UCSD-AML1 (cell line): ENCODE measurements around the gene CYFIP1.
A peak's percentile ranks its signal among the peaks of the same experiment; 100 is the strongest.

Experiments used
- DNase-seq: peaks from one replicate; lab custom pipeline; 2025; ENCODE audit not compliant: unreplicated experiment; lab: John Stamatoyannopoulos, UW

CYFIP1 gene

DNA sequence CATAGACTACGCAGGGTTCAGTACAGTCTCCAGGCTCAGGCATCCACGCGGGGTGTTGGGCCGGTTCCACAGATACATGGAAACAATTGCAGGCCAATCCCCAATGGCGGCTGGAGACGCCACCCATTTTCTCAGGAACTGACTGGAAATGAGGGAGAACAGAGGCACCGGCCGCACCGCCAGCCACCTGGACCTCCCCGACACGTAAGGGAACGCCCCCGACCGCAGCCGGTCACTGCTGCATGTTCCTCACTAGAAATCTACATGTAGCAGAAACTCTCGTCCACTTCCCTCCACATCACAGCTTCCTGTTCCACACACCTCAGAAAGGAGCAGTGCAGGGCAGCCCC is 29.2 kb downstream of the CYFIP1 start:
- DNase-seq: no peak

DNA sequence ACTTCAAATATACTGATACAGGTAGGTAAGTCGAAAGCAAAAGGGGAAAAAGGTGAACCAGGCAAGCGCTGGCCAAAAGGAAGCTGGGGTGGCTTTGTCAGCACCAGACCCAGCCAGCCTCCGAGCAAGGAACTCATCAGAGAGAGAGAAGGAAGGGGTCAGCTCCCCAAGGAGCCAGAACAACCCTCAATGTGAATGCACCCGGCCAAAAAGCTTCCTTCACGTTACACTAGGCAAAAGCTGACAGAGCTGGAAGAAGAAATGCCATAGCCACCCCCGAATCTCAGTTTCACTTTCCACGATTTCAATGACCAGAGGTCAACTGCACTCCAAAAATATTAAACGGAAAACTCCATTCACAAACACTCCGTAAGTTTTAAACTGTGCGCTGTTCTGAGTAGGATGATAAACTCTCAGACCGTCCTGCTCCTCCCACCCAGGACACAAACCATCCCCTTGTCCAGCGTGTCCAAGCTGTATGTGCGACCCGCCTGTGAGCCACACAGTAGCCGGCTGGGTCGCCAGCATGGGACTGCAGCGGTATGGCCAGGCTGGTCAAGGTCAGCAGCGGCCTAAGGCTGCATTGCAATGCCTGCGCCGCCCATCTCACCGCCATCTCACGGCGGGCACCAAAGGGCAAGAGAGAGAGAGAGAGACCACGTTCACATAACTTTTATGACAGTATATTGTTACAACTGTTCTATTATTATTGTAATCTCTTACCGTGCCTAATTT is 29.7 kb downstream of the CYFIP1 start:
- no peak for DNase-seq

DNA sequence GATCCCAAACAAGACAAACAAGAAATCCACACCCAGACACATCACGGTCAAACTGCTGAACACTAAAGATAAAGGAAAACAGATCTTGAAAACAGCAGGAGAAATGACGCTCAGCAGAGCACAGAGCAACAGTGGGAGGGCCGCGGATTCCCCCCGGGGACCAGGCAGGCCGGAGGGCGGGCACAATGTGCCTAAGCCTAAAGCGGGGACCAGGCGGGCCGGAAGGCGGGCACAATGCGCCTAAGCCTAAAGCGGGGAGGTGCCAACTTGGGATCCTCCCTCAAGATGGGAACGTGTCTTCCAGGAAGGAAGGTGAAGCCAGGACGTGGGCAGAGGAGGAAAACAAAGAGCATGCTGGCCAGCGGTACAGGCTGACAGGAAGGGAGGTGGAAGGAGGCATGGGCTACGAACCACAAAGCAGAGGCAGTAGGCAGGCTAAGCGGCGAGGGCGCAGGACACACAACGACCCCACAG is 31.1 kb downstream of the CYFIP1 start:
- DNase-seq: peak; percentile 86

DNA sequence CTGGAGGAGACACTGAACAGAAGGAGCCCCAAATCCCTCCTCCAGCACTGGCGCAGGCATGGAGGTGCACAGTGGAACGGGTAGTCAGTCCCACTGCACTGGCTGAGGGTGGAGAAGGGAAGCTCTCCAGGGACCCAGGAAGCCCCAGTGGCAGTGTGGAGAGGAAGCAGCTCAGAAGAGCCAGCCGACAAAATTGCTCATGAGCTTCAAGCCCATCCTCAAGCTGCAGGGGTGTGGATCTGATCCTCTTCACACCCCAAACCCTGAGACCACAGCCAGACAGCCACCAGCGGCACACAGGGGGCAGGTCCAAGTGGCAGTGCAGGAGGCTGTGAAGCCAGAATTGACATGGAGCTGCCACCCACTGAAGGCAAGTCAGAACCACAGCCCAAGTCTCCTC is 32.1 kb downstream of the CYFIP1 start:
- DNase-seq: no peak

DNA sequence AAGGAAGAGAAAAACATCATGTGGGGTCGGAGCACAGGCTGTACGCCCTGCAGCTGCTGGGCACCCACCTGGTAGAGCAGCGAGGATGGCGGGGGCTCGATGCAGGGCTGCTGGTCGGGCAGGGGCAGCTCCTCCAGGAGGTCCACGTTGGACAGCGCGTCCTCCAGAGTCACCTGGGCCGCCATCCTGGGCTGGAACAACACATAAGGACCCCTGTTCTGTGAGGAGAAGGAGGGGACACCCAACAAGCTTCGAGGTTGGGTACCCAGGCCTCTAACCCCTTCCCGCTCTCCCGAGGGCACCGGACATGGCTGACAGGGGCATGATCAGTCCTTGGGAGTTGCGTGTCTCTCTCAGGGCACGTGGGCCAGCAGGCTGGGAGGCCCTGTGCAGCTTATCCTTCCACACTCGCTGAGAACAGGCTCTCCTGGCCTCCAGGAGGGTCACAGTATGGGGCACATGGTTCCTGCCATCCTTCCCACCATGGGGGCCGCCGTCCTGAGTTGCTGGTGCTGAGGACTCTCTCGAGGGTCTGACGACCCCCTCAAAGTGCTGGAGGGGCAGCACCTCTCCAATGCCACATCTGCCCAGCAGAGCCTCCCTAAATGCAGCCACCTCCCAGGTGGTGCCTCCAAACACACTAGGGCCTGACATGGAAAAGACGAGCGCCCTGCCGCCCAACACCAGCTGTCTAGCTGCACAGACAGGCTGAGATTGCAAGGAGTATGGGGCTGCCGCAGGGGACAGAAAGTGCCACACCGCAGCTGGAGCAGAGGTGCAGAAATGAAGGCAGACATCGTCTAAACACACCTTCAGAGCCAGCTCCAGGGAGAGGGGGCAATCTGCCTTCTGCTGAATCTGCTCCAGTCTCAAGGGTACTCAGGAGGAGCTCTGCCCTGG is 32.8 kb downstream of the CYFIP1 start:
- no peak for DNase-seq

- no peak for DNase-seq
Measured at GRCh38 chr15:22945071-22945470, 35.1 kb downstream of the CYFIP1 start.

- no peak for DNase-seq
Measured at GRCh38 chr15:22944651-22945050, 35.5 kb downstream of the CYFIP1 start.

- no peak for DNase-seq
Measured at GRCh38 chr15:22942877-22943276, 37.3 kb downstream of the CYFIP1 start.

GRCh38 chr15:22942306-22942855 is 37.8 kb downstream of the CYFIP1 start:
- no peak for DNase-seq

DNA sequence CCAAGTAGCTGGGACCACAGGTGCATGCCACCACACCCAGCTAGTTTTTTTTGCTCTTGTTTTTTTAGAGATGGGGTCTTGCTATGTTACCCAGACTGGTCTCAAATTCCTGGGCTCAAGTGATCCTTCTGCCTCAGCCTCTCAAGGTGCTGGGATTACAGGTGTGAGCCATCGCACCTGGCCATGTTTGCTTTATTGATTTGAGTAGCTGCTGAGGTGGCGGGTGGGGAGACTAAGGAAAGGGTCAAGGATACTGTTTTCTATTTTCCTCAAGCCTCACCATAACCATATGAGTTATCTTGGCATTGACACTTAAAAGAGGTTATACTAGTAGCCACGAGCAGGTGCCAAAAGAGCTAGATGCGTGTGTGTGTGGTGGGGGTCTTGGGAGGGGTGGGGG is 39.0 kb downstream of the CYFIP1 start:
- no peak for DNase-seq

GRCh38 chr15:22939652-22940061 is 40.5 kb downstream of the CYFIP1 start:
- DNase-seq: no peak

DNA sequence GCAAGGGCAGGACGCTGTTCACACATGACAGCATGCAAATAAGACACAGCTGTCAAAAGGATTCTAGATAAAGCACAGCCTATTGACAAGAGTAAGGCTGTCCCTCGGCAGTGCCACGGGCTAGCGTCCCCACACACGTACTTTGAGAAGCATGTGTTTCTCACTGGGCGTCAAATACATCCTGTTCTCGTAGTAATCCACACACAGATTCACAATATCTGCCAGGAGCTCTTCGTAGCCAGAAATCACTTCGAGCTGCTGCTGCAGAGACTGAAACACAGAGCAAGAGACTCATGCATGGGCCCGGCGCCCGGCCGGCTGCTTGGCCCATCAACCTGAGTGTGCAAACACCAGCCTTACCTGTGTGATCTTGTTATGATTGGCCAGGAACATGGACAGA is 41.1 kb downstream of the CYFIP1 start:
- DNase-seq: no peak

DNA sequence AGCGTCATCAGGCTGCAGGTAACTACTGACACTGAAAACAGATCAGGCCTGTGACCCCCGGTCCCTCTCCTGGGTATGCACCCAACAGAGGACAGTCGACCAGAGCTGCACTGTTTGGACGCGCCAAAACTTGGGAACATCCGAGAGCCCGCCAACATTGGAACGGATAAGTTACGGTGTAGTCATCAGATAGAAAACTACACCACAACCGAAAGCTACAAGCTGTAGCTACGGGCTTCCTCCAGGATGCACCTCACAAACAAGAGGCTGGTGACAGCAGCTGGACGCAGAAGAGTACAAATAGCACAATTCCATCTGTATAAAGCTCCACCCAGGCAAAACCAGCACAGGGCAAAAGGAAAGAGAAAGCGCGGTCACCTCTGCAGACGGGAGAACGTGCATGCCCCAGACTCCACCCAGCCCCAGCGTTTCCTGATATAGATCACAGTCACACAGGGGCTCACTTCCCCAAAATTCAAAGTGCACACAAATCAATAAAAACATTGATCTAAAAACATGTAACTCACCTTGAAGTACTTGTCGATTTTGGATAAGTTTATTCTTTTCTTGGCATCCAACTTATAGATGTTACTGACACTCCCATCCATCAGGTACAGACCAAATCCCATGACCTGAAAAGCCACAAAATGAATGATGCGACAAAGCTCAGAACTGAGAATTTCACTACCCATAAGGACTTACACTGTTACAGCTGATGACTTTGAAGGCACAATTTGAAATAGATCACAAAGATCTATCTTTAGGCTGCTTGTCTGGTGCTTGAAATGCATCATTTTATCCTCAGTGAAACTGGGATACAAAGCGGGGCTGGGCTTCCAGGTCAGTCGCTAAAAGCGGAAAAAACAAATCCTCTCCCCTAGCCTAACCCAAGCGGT is 43.3 kb downstream of the CYFIP1 start:
- no peak for DNase-seq

DNA sequence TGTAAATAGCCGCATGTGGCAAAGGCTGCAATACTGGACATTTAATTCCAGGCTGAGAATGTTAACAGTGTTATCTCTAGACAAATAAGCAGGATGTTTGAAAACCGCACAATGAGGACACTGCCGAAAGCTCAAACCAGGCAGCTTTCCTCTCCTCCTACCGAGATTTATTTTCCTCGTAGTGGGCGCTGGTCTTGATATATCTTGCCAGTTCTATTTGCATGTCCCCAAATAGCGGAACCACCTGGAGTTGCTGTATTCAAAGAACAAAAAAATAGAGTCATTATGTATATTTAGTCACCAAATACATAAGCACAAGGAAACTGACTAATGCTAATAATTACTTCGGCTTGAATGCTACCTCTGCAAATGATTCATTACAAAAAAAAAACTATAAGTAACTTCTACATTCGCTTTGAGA is 46.5 kb downstream of the CYFIP1 start:
- DNase-seq: no peak

DNA sequence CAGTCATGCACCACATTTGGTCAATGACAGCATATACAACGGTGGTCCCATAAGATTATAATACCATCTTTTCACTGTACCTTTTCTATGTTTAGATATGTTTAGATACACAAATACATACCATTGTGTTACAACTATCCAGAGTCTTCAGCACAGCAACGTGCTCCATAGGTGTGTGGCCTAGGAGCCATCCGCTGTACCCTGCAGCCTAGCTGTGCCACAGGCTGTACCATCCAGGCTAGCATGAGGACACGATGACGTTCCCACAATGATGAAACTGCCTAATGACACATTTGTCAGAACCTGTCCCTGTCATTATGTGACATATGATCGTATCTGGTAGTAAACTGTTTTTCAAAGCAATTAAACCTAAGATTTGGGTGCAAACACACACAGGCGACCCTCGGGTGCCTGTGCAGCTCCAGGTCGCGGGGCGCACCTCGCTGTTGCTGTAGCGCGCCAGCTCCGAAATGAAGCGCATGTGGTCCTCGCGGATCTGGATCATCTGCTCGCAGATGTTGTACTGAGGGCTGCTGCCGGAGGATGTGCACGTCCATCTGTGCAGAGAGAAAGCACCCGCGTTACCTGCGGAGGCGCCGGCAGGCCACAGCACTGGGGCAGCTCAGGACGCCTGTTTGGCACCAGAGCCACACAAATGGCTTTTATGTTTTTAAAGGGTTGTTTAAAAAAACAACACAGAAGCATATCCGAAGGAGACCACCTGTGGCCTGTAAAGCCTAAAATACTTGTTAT is 48.2 kb downstream of the CYFIP1 start:
- DNase-seq: no peak

DNA sequence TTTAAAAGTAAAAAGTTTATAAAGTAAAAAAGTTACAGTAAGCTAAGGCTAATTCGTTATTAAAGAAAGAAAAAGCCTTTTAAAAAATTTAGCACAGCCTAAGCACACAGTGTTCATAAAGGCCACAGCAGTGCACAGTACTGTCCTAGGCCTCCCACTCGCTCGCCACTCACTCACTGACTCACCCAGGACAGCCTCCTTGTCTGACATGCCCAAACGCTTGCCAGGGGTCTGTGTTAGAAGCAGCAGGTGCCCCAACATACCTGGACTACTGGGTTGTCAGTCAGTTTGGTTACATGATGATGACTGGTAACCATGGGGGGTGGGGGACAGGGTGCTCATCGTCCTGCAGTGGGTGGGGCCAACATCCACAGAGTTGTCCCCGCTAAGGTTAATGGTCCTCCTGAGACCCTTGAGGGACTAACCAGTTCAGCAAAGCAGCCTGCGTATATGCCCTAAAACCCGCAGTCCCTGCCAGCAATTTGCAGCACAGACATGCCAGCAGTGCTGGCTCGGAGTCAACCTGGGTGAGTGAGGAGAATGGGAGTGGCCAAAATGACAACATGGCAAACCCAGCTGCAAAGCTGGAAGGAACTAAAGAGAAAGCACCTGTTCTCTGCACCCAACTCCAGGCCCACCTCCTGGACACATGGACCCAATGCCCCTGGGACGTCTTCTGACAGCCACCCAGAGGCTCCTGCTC is 49.2 kb downstream of the CYFIP1 start:
- no peak for DNase-seq

DNA sequence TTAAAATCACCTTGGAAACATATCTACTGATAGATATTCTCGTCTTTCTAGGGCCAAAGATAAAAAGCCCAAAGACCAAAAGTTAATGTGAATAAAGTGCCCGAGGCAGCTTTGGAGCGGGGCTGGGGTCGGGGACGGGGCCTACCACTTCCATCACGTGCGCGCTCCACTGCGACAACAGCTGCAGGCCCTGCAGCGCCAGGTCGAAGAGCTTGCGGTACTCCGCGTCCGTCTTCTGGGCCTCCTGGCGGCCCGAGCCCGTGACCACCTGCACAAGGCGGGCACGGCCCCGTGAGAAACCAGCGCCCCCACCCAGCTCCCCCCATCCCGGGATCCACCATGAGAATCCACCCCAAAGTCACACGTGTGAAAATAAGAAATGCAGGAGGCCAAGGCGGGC is 52.4 kb downstream of the CYFIP1 start:
- DNase-seq: no peak

DNA sequence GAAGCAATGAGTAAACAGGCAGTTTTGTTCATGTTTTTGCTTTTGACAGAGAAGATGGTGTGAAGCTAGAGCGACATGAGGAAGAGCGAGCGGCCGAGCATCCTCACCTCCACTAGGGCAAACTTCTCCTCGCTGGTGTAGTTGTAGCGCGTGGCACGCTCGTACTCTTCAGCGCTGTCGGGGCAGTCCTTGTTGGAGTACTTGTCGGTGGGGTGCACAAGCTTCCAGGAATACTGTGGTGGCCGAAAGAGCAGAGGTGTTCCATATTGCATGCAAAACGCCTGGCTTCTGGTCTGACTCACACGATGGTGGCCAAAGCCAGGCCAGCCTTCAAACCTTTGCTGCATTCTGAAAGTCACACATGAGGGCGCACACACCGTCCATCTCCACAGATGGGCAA is 54.3 kb downstream of the CYFIP1 start:
- DNase-seq: no peak

DNA sequence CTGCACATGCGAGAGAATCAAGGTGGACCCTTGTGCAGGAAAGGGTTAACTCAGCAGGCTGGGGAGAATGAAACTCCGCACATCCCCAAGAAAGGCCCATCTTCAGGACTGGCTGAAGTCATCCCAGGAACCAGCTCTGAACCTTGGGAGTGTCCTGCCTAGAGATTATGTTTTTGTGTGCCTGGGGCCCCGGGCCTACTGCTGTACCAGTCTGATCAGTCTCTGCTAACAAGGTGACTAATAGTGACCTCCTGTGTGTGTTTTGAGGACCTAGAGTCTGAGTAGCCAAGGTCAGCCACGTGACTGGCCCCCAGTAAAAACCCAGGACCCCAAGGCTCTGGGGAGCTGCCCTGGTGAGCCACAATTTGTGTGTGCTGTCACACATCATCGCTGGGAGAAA is 58.2 kb downstream of the CYFIP1 start:
- no peak for DNase-seq

DNA sequence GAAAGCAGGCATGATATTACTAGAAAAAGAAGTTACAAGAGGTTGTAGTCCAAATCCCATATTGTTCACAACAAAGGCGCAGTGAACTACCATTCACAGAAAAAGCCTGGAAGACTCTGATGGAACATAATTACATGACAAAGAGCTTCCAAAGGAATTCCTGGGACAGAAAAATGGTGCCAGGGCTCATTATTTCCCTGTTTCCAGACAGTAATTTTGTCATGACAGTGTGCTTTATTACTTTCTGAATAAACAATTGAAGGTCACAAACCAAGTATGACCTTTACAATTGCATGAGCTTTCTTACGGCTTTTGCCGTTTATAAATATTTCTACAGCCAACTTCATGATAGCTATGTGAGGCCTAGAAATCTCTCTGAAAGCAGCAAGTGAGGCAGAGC is 61.0 kb downstream of the CYFIP1 start:
- DNase-seq: no peak
